BLaER1 treated with 17β-estradiol and CSF1 and Interleukin-3, amounts not matched to agents 10 nM and 100 nM (cell line): ENCODE measurements around the gene MPHOSPH6.
"Not testable (repeated sequence)": the region's sequence is repeated elsewhere in the genome, so short reads cannot be mapped to it uniquely, and the experiment has no call there.

ENCODE experiments used
- H3K27ac ChIP-seq, 11 experiments: shearing (Covaris generic); formaldehyde crosslinking; 2 replicates each; pipeline ENCODE4 v1.8.1; 2022
- H3K27me3 ChIP-seq, 11 experiments: shearing (Covaris generic); formaldehyde crosslinking; 2 replicates each; pipeline ENCODE4 v1.8.1; 2022
- H3K36me3 ChIP-seq, 11 experiments: shearing (Covaris generic); formaldehyde crosslinking; 2 replicates each; pipeline ENCODE4 v1.8.1; 2022
- H3K4me1 ChIP-seq, 10 experiments: shearing (Covaris generic); formaldehyde crosslinking; 2 replicates each; pipeline ENCODE4 v1.8.1; 2022
- H3K4me2 ChIP-seq, 11 experiments: shearing (Covaris generic); formaldehyde crosslinking; 2 replicates each; pipeline ENCODE4 v1.8.1; 2022
- H3K4me3 ChIP-seq, 10 experiments: shearing (Covaris generic); formaldehyde crosslinking; 2 replicates each; pipeline ENCODE4 v1.8.1; 2022
- H3K9ac ChIP-seq, 11 experiments: shearing (Covaris generic); formaldehyde crosslinking; 2 replicates each; pipeline ENCODE4 v1.8.1; 2022
- H3K9me3 ChIP-seq, 11 experiments: shearing (Covaris generic); formaldehyde crosslinking; replicated peaks in 1 of 11; 2 replicates each; pipeline ENCODE4 v1.8.1; 2022
- H4K20me1 ChIP-seq, 11 experiments: shearing (Covaris generic); formaldehyde crosslinking; 2 replicates each; pipeline ENCODE4 v1.8.1; 2022
- Cebpa-rat ChIP-seq, 11 experiments: shearing (Covaris generic); IDR thresholded peaks; 2 replicates each; pipeline ENCODE4 v1.8.1; 2022

The MPHOSPH6 gene

DNA sequence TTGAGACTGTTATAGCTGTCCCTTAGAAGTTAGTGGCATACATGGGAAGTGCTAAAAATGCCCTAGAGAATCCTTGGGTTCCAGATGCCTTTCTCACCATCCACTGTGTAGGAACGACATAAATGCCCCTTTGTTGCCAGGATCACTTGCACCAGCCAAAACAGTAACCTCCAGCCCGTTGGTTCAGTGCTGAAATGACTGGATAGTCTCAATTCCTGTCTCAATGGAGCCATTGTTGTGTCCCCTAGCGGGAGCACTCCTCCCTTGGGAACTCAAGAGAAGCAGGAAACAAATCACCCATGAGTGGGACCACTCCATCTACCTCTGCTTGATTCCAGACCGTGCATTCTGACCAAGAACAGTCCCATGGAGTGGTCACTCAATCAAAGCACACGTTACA, 23.1 kb downstream of the MPHOSPH6 start:
- TF ChIP-seq Cebpa-rat (IDR thresholded peaks at IDR 0.05): no peak
- peaks cover 0 to 12% (median 8%) of the 10 kb centered on the region in 11 experiments; a peak in 11 of 22 replicates for H3K9me3 ChIP-seq
- no peak overlapping the region for H3K4me3 ChIP-seq
- no peaks in the 10 kb centered on the region for H3K27me3 ChIP-seq
- H4K20me1 ChIP-seq: peaks cover 0 to 15% (median 0%) of the 10 kb centered on the region in 11 experiments; a peak in 6 of 22 replicates
- H3K9ac ChIP-seq: no peak overlapping the region
- H3K4me2 ChIP-seq: no peak overlapping the region
- H3K36me3 ChIP-seq: peaks cover 53 to 69% (median 66%) of the 10 kb centered on the region in 11 experiments
- peaks cover 0 to 11% (median 5%) of the 10 kb centered on the region in 10 experiments; a peak in 8 of 20 replicates for H3K4me1 ChIP-seq
- H3K27ac ChIP-seq: no peak overlapping the region

DNA sequence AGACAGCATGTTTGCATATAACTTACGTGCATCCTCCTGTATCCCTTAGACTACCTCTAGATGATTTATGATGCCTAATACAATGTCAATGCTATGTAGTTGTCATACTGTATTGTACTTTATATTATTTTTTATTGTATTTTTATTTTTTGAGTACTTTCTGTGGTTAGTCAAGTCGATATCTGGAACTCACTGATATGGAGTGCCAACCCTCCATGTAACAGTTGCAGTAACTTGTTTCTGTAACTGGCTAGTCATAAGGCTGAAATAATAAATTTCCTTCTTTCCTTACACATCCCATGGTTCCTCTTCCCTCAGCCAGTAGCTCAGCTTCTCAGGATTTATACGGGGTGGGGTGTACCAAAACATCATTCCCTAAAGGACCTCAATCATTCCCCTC, 23.5 kb downstream of the MPHOSPH6 start:
- Histone ChIP-seq H3K27ac (no peak overlapping the region), H3K27me3 (no peaks in the 10 kb centered on the region), H3K4me3 (no peak overlapping the region), H3K9ac (no peak overlapping the region), H3K36me3 (peaks cover 52 to 65% (median 62%) of the 10 kb centered on the region in 11 experiments), H3K4me1 (peaks cover 0 to 11% (median 5%) of the 10 kb centered on the region in 10 experiments; a peak in 8 of 20 replicates), H4K20me1 (peaks cover 0 to 12% (median 0%) of the 10 kb centered on the region in 11 experiments; a peak in 5 of 22 replicates), H3K9me3 (peaks cover 0 to 12% (median 8%) of the 10 kb centered on the region in 11 experiments; a peak in 11 of 22 replicates), H3K4me2 (no peak overlapping the region)
- no peak for TF ChIP-seq Cebpa-rat (IDR thresholded peaks at IDR 0.05)

DNA sequence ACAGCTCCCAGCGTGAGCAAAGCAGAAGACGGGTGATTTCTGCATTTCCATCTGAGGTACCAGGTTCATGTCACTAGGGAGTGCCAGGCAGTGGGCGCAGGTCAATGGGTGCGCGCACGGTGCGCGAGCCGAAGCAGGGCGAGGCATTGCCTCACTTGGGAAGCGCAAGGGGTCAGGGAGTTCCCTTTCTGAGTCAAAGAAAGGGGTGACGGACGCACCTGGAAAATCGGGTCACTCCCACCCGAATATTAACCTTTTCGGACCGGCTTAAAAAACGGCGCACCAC, 30.8 kb downstream of the MPHOSPH6 start:
- H3K4me2 ChIP-seq, H3K9ac ChIP-seq, H3K27ac ChIP-seq: not testable (repeated sequence)

DNA sequence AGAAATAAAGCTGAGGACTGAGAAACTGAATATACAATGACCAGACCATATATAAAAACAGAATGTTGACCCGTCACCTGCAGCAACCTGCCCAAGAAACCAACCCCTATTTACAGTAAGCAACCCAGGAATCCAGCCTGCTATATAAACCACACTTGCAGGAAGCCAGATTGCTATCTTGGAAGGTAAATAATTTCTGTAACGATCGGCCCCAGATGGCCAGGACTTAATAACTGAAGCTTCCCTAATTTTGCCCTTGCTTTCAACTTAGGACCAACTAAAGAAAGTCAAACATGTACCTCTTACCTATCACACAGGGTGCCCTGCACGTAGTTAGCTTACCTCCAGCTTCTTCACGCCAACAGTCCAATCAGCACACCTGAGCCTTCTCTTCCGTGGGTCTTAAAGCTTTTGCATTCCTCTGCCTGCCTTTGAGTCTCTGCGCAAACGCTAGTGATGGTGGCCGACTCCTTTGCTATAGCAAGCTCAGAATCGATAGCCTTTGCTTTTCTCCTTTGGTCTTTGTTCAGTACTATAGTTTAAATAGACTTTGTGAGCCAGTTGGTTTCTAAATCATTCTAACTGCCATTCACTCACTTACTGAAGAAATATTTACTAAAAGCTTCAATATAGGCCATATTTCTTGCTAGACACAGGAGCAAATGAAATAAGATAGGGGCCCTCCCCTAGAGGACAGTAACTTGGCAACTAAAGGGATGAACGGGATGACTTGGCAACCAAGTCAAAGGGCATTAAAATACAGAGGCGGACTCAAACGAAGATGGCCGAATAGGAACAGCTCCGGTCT, 31.3 kb downstream of the MPHOSPH6 start:
- Histone ChIP-seq H3K4me3 (no peak overlapping the region), H3K36me3 (peaks cover 24 to 35% (median 29%) of the 10 kb centered on the region in 11 experiments; a peak in 21 of 22 replicates), H3K27ac (no peak overlapping the region), H3K4me2 (no peak overlapping the region), H4K20me1 (no peaks in the 10 kb centered on the region), H3K9me3 (0 out of 22 replicates have a peak, but pooled peaks cover 0 to 3% (median 0%) of the 10 kb centered on the region in 11 experiments), H3K4me1 (peaks cover 4 to 9% (median 6%) of the 10 kb centered on the region in 10 experiments; a peak in 19 of 20 replicates), H3K27me3 (no peaks in the 10 kb centered on the region), H3K9ac (no peak overlapping the region)
- TF ChIP-seq Cebpa-rat (IDR thresholded peaks at IDR 0.05): no peak

More for the DNA sequence above, 30.8 kb downstream of the MPHOSPH6 start:
- H4K20me1 ChIP-seq, H3K9me3 ChIP-seq, H3K27me3 ChIP-seq, H3K4me1 ChIP-seq, H3K4me3 ChIP-seq: not testable (repeated sequence)
- peaks cover 24 to 35% (median 29%) of the 10 kb centered on the region in 11 experiments; a peak in 21 of 22 replicates for H3K36me3 ChIP-seq

DNA sequence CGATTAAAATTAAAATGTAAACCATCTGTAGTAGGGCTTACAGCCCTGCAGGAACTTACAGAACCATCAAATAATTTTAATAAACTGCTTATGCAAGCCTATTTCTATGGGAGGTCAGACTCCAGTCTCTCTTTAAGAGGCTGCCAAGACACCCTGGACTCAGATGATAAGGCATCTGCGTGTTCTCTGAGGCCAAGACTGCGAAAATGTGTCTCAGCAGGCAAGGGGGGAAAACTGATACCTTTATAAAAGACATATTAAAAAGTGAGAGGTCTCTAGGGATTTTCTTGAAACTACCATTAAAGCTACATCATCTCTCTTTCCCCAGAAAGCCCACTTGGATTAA, 32.2 kb downstream of the MPHOSPH6 start:
- H3K4me3 ChIP-seq: no peak overlapping the region
- peaks cover 24 to 35% (median 29%) of the 10 kb centered on the region in 11 experiments; a peak in 21 of 22 replicates for H3K36me3 ChIP-seq
- no peak overlapping the region for H3K9ac ChIP-seq
- H3K4me1 ChIP-seq: peaks cover 7 to 10% (median 8%) of the 10 kb centered on the region in 10 experiments; a peak in 19 of 20 replicates
- no peaks in the 10 kb centered on the region for H3K9me3 ChIP-seq
- H4K20me1 ChIP-seq: no peaks in the 10 kb centered on the region
- TF ChIP-seq Cebpa-rat (IDR thresholded peaks at IDR 0.05): no peak
- no peaks in the 10 kb centered on the region for H3K27me3 ChIP-seq
- no peak overlapping the region for H3K27ac ChIP-seq
- H3K4me2 ChIP-seq: no peak overlapping the region

DNA sequence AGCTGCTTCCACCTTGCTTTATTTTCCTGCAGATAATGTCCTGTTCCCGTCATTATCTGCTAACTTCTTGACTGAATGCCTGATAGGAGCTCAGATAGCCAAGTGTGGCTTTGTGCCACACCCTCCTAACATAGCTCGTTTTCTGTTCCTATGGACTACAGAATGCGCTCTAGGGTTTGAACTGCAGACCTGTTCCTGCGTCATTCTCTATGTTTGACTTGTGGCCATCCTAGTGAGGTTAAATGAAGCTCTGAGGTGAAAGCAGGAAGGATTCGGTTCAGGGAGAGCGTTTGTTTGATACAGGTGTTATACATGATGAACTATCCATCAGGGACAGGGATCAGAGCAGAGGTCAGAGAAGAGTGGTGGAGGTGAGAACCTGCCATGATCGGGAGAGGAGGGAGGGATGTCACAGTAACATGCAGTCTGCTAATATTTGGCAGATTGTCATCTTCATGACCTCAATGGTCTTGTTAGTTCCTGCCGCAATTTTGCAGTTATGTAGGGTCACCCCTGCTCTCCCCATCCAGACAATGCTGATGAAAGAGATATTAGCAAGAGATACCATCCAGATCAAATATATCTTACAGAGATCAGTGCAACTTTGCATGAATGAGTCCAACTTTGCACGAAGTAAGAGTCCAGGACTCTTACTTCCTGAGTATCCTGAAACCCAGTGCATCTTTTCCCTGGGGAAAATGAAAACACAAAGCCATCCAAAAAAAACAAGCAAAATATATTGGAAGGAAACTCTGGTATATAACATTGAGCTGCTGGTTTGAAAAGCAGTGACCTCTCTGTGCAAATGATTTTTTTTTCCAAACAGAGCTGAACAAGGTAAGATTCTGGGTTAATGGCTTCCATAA, 32.8 kb downstream of the MPHOSPH6 start:
- Histone ChIP-seq H4K20me1 (no peaks in the 10 kb centered on the region), H3K4me2 (no peak overlapping the region), H3K27ac (no peak overlapping the region), H3K27me3 (no peaks in the 10 kb centered on the region), H3K36me3 (peaks cover 24 to 35% (median 29%) of the 10 kb centered on the region in 11 experiments; a peak in 21 of 22 replicates), H3K4me1 (peaks cover 7 to 10% (median 8%) of the 10 kb centered on the region in 10 experiments; a peak in 19 of 20 replicates), H3K9ac (no peak overlapping the region), H3K4me3 (no peak overlapping the region), H3K9me3 (no peaks in the 10 kb centered on the region)
- TF ChIP-seq Cebpa-rat (IDR thresholded peaks at IDR 0.05): no peak

DNA sequence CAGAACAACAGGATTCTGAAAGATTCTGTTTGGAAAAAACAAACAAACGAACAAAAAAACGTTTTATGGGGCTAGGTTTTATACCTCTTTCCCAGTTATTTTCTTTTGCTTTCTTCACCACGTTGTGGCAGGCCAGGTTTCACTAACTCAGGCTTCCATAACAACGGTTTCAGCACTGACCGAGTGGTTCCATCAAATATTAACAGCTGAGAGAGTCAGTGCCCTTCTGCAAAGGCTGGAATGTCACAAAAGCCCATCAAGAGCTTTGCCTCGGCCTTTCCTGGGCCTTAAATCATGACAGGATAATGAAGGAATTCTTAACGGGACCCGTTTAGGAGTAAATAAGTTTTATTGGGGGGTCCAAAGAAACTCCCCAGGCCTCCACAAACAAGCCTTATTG, 34.2 kb downstream of the MPHOSPH6 start:
- no peaks in the 10 kb centered on the region for H3K9me3 ChIP-seq
- no peak overlapping the region for H3K9ac ChIP-seq
- no peak overlapping the region for H3K4me3 ChIP-seq
- no peaks in the 10 kb centered on the region for H3K27me3 ChIP-seq
- H3K36me3 ChIP-seq: peaks cover 24 to 35% (median 29%) of the 10 kb centered on the region in 11 experiments; a peak in 21 of 22 replicates
- peaks cover 7 to 10% (median 8%) of the 10 kb centered on the region in 10 experiments; a peak in 19 of 20 replicates for H3K4me1 ChIP-seq
- TF ChIP-seq Cebpa-rat (IDR thresholded peaks at IDR 0.05): no peak
- no peak overlapping the region for H3K27ac ChIP-seq
- H3K4me2 ChIP-seq: no peak overlapping the region
- no peaks in the 10 kb centered on the region for H4K20me1 ChIP-seq

DNA sequence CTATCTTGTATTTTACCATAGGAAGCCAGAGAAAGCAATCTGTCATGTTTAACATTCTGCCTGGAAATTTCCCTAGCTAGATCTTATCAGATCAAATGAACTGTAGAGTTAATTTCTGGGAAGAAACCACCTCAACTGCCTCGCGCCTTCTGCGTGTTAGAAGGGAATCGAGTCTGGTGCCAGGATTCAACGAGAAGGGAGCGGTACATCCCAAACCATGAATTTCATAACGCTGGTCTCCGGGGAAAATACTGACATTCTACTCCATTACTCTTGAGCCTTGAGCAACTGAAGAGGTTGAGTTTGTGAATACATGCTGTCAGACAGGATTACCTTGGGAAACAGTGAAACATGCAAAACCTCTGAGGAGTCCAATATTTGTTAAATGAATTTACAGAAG, 35.2 kb downstream of the MPHOSPH6 start:
- Histone ChIP-seq H3K4me1 (peaks cover 7 to 10% (median 8%) of the 10 kb centered on the region in 10 experiments; a peak in 19 of 20 replicates), H3K36me3 (peaks cover 24 to 35% (median 29%) of the 10 kb centered on the region in 11 experiments; a peak in 21 of 22 replicates), H4K20me1 (no peaks in the 10 kb centered on the region), H3K4me3 (no peak overlapping the region), H3K27me3 (no peaks in the 10 kb centered on the region), H3K27ac (no peak overlapping the region), H3K9ac (no peak overlapping the region), H3K9me3 (no peaks in the 10 kb centered on the region), H3K4me2 (no peak overlapping the region)
- TF ChIP-seq Cebpa-rat (IDR thresholded peaks at IDR 0.05): no peak

DNA sequence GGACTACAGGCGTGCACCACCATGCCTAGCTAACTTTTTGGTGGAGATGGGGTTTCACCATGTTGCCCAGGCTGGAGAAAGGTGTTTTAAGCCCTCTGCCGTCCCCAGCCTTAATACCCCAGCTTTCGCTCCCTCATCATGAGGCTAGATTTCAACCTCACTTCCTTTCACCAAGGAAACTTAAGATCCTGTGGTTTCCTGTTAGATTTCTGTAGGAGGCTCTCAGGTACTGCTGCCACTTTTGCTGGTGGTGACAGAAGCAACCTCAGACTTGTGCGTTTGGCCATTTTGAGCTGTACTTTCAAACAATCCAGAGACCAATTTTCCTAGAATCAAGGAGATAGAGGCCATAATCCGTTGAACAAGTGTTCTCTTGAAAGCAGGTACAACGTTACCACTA, 36.2 kb downstream of the MPHOSPH6 start:
- no peak for TF ChIP-seq Cebpa-rat (IDR thresholded peaks at IDR 0.05)
- H3K4me2 ChIP-seq: peak overlapping the region in 10 of 11 experiments; percentile 6 to 55 (median 23); a peak in 14 of 22 replicates
- H3K27me3 ChIP-seq: no peaks in the 10 kb centered on the region
- no peak overlapping the region for H3K4me3 ChIP-seq
- peaks cover 7 to 10% (median 8%) of the 10 kb centered on the region in 10 experiments; a peak in 19 of 20 replicates for H3K4me1 ChIP-seq
- no peak overlapping the region for H3K9ac ChIP-seq
- peaks cover 20 to 31% (median 24%) of the 10 kb centered on the region in 11 experiments; a peak in 21 of 22 replicates for H3K36me3 ChIP-seq
- H4K20me1 ChIP-seq: no peaks in the 10 kb centered on the region
- no peak overlapping the region for H3K27ac ChIP-seq
- H3K9me3 ChIP-seq: no peaks in the 10 kb centered on the region
